Measurements from ENCODE around the gene NTM.

Gene NTM

GRCh38 chr11:132161403-132162078, 791.1 kb downstream of the NTM start:
- H3K4me3 ChIP-seq (ENCODE audit: low read depth, low read length), result no peak overlapping the region
- no peak for TF ChIP-seq CTCF (IDR thresholded peaks at IDR 0.05; ENCODE audit: low read depth, low read length)

- no peak overlapping the region for H3K4me3 ChIP-seq (ENCODE audit: low read depth, low read length)
- no peak for TF ChIP-seq CTCF (IDR thresholded peaks at IDR 0.05; ENCODE audit: low read depth, low read length)
These were observed 798.0 kb downstream of the NTM start for GRCh38 chr11:132168344-132168981.

- no peak for TF ChIP-seq CTCF (IDR thresholded peaks at IDR 0.05; ENCODE audit: low read depth, low read length)
- H3K4me3 ChIP-seq (ENCODE audit: low read depth, low read length), result no peak overlapping the region
These were observed 800.6 kb downstream of the NTM start for GRCh38 chr11:132171031-132171430.

- TF ChIP-seq CTCF (IDR thresholded peaks at IDR 0.05; ENCODE audit: low read depth, low read length), result no peak
- H3K4me3 ChIP-seq (ENCODE audit: low read depth, low read length), result no peak overlapping the region
These were observed 804.2 kb downstream of the NTM start for GRCh38 chr11:132174362-132175255.

GRCh38 chr11:132177106-132177505, 806.7 kb downstream of the NTM start:
- H3K4me3 ChIP-seq (ENCODE audit: low read depth, low read length), result no peak overlapping the region
- TF ChIP-seq CTCF (IDR thresholded peaks at IDR 0.05; ENCODE audit: low read depth, low read length), result no peak

- H3K4me3 ChIP-seq (ENCODE audit: low read depth, low read length), result no peak overlapping the region
- TF ChIP-seq CTCF (IDR thresholded peaks at IDR 0.05; ENCODE audit: low read depth, low read length), result no peak
These were observed 813.7 kb downstream of the NTM start for GRCh38 chr11:132184079-132184478.
